Psoas muscle (tissue), 8 donors: ENCODE data around the gene MAP1LC3B. TPM values are rescaled to one million over a fixed set of nuclear protein-coding genes. Genes with fewer than 3 reads are reported as not detected.
A peak's percentile ranks its signal among the peaks of the same experiment; 100 is the strongest.

Source experiments
- ATAC-seq, 4 donors: fragments of 200-7000 bp; cut with Tn5 transposase; one replicate each; pipeline ENCODE4 v1.9.1; 2020; ENCODE audit warnings: moderate library complexity in 3 of 4, mild to moderate bottlenecking in 2 of 4
- DNase-seq, 2 donors: peaks; one replicate each; pipeline ENCODE4 v3.0.0-alpha.2; 2020
- H3K27ac ChIP-seq: fragments of 200-600 bp; one replicate; pipeline ENCODE4 v1.8.0; 2022
- H3K27me3 ChIP-seq, 3 donors: fragments of 200-600 bp in 1 of 3; one replicate each; pipeline versions ENCODE4 v1.6.1 to v1.8.0; 2013 to 2022; ENCODE audit warnings: low read length in 2 of 3, mild to moderate bottlenecking in 2 of 3, moderate library complexity in 1 of 3; ENCODE audit not compliant: insufficient read depth in 3 of 3
- H3K36me3 ChIP-seq, 2 donors: fragments of 200-600 bp in 1 of 2; one replicate each; pipeline versions ENCODE4 v1.6.1 to v1.8.0; 2013 to 2022; ENCODE audit warnings: low read depth in 1 of 2, mild to moderate bottlenecking in 1 of 2, moderate library complexity in 1 of 2; ENCODE audit not compliant: insufficient read depth in 1 of 2
- H3K4me1 ChIP-seq: fragments of 200-600 bp; one replicate; pipeline ENCODE4 v1.8.0; 2022
- H3K4me3 ChIP-seq: fragments of 200-600 bp; one replicate; pipeline ENCODE4 v1.8.0; 2022; ENCODE audit warnings: mild to moderate bottlenecking
- H3K9me3 ChIP-seq: fragments of 200-600 bp; one replicate; pipeline ENCODE4 v1.8.0; 2022
- WGBS, 3 donors: extraction: QIAGEN DNeasy Blood & Tissue Kit; methylation state at CpG; one replicate each; pipeline versions ENCODE4 v1.1.6 to v1.1.7; 2013; 5-methylcytosine and 5-hydroxymethylcytosine counted together
- intact Hi-C, 2 donors: fragments of 100-400 bp; cut with DNase I; formaldehyde crosslinking; loops; one replicate each; pipeline versions ENCODE4 v1.11.0 to v1.14.2; 2022
- polyA plus RNA-seq, 3 donors: library from polyadenylated mRNA; stranded (reverse); fragments of 200-250 nt; gene quantifications; one replicate each; pipeline ENCODE4 v1.2.3, GENCODE V29; 2013
- total RNA-seq, 4 donors: library from RNA; stranded (reverse); fragmentation: NEBNext Ultra II Directional in 2 of 4; extraction: Animal tissue kit (Norgen Biotek cat#: 25700) in 2 of 4; gene quantifications; one replicate each; pipeline versions ENCODE4 v1.2.1 to v1.2.4, GENCODE V29; 2021 to 2023
- TF ChIP-seq, protein P1 (sequence below): fragments of 200-600 bp; IDR thresholded peaks from one replicate; pipeline ENCODE4 v1.8.0; 2022; ENCODE audit warnings: antibody characterized with exemption
- donor health status: healthy with polysubstance abuse.
- donor health status: DM: no; HTN: no; CAD: no; lungs with moderate emphysema.
- donor health status: Bipolar disorder and iron deficiency.
- donor health status: healthy.
- donor health status: DM: yes; HTN: yes; CAD: no.
- donor health status: DM: no; HTN: no; CAD: no.
- donor health status: DM: no; HTN: no; CAD: no.
- donor health status: DM: yes; HTN: yes; CAD: no.

The MAP1LC3B gene
- total and polyA plus RNA-seq, 7 donors: 114 to 189 (median 158) TPM

DNA sequence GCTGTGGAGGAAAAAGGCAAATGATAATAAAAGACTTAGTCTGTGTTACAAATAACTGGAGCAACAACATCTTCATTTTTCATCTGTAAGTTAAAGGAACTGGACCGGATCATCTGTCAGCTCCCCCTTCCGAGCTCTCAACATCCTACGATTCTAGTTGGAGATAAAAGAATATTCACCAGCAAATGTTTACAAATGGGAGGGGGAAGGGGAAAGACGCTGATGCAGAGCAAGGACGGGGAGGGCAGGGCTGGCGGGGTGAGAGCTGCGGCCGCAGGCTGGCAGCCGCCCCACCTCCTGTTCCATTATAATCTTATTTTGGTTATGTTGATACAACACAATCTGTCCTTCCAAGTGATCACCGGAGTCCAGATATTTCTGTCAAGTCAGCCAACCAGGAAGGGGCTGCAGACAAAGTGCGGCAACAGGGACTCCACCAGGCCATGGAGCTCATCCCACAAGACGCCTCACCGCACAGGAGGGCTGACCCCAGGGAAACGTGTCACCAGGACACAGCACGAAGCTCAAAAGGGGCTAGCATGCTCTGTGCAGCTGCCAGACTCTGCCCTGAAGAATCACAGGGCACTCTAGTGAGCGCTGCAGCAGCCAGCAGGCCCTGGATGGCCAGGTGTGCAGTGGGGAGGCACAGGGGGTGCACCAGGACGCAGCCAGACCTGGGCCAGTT is 28.2 kb upstream of the MAP1LC3B start:
- peaks cover 3 to 35% of the 10 kb centered on the region in 2 donors for H3K36me3 ChIP-seq
- peak; percentile 68 to 83 (median 72) for ATAC-seq
- intact Hi-C loops: no loop called here
- H3K27me3 ChIP-seq: no peaks in the 10 kb centered on the region
- H3K9me3 ChIP-seq: no peaks in the 10 kb centered on the region
- peak overlapping the region; percentile 24 for H3K4me3 ChIP-seq
- DNase-seq: peak in 1 of 2 donors; percentile 69
- peak overlapping the region; percentile 77 for H3K27ac ChIP-seq
- WGBS, 3 donors: 19 to 33% (median 26%) methylated on average over 17 of the region's 17 CpGs
- peaks cover 64% of the 10 kb centered on the region for H3K4me1 ChIP-seq
- TF ChIP-seq, protein P1, sequence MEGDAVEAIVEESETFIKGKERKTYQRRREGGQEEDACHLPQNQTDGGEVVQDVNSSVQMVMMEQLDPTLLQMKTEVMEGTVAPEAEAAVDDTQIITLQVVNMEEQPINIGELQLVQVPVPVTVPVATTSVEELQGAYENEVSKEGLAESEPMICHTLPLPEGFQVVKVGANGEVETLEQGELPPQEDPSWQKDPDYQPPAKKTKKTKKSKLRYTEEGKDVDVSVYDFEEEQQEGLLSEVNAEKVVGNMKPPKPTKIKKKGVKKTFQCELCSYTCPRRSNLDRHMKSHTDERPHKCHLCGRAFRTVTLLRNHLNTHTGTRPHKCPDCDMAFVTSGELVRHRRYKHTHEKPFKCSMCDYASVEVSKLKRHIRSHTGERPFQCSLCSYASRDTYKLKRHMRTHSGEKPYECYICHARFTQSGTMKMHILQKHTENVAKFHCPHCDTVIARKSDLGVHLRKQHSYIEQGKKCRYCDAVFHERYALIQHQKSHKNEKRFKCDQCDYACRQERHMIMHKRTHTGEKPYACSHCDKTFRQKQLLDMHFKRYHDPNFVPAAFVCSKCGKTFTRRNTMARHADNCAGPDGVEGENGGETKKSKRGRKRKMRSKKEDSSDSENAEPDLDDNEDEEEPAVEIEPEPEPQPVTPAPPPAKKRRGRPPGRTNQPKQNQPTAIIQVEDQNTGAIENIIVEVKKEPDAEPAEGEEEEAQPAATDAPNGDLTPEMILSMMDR: no peak

DNA sequence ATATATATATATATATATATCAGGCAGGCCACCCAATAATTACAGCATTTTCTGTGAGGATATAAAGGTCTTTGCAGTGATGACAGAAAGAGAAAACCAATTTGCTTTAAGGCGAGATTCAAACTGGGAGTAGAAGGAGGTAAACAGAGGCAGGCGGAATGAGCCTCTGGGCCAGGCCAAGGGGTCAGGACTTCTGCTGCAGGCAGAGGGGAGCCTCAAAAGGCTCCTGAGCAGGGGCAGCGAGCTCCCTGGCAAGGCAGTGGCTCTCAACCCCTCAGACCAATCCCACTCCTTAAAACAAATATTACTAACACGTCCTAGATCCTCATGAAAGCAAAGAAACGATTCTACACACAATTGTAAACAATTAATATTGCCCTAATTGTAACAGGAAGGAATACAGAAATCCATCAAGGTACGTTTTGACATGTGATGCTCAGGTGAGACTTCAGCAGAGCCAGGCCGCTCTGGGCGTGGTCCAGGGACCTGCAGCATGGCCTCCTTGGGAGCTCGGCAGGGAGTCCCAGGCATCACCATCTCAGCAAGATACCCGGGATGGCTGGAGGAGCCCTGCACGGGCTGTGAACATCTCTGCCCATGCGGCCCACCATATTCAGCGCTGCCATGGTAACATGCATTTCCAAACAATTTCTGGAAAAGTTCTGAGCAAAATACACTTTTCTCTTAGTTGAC is 27.0 kb upstream of the MAP1LC3B start:
- DNase-seq (peak in 1 of 2 donors; percentile 37), ATAC-seq (no peak)
- Histone ChIP-seq H3K4me3 (no peak overlapping the region), H3K9me3 (no peaks in the 10 kb centered on the region), H3K36me3 (peaks cover 0 to 23% of the 10 kb centered on the region in 2 donors), H3K4me1 (peaks cover 64% of the 10 kb centered on the region), H3K27ac (peak overlapping the region; percentile 77), H3K27me3 (no peaks in the 10 kb centered on the region)
- 91 to 92% (median 91%) methylated on average over 13 of the region's 13 CpGs for WGBS, 3 donors
- TF ChIP-seq, protein P1: no peak
- intact Hi-C loops: no loop called here

DNA sequence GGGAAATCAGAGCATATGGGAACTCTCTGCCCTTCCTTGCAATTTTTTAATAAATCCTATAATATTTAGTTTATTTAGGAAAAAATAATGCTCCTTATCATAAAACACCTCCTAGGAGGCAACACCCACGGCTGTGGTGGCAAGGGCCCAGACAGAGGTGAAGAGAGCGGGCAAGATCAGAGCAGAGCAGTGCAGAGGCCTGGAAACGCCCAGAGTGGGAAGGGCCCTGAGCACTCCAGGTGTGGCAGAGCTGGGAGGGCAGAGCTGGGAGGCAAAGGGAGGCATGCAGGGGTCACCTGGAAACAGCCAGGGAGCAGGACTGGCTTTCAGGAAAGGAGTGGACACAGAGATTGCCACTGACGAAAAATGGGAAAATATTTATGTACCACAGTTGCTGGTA is 25.8 kb upstream of the MAP1LC3B start:
- H3K27me3 ChIP-seq: no peaks in the 10 kb centered on the region
- H3K36me3 ChIP-seq: peaks cover 0 to 17% of the 10 kb centered on the region in 2 donors
- 88 to 96% (median 88%) methylated on average over 4 of the region's 4 CpGs for WGBS, 3 donors
- H3K27ac ChIP-seq: peak overlapping the region; percentile 23
- peak in 1 of 2 donors; percentile 31 for DNase-seq
- intact Hi-C loops: no loop called here
- no peaks in the 10 kb centered on the region for H3K9me3 ChIP-seq
- no peak for ATAC-seq
- peaks cover 65% of the 10 kb centered on the region for H3K4me1 ChIP-seq
- no peak overlapping the region for H3K4me3 ChIP-seq
- TF ChIP-seq, protein P1: no peak

DNA sequence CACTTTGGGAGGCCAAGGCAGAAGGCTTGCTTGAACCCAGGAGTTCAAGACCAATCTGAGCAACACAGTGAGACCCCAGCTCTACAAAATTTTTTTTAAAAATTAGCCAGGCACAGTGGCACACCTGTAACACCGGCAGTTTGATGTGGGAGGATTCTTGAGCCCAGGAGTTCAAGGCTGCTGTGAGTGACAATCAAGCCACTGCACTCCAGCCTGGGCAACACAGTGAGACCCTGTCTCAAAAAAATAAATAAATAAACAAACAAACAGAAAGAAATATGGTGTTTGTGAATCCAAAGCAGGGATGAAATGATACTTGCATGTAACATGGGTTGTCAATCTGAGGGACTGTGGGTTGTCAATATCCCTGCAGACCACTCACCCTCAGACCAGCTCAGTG is 25.2 kb upstream of the MAP1LC3B start:
- H3K27me3 ChIP-seq: no peaks in the 10 kb centered on the region
- H3K27ac ChIP-seq: no peak overlapping the region
- no peak overlapping the region for H3K4me3 ChIP-seq
- intact Hi-C loops: no loop called here
- peak in 1 of 2 donors; percentile 16 for DNase-seq
- TF ChIP-seq, protein P1: no peak
- peaks cover 69% of the 10 kb centered on the region for H3K4me1 ChIP-seq
- WGBS, 3 donors: 82 to 89% (median 88%) methylated on average over 1 of the region's 1 CpG
- peaks cover 0 to 11% of the 10 kb centered on the region in 2 donors for H3K36me3 ChIP-seq
- no peaks in the 10 kb centered on the region for H3K9me3 ChIP-seq
- ATAC-seq: no peak
